Measurements from ENCODE around the gene MEIOSIN. TPM values are rescaled to one million over a fixed set of nuclear protein-coding genes. Genes with fewer than 3 reads are reported as not detected.

MEIOSIN gene
- total RNA-seq, 1 donor from 2014 or later, result not detected

DNA sequence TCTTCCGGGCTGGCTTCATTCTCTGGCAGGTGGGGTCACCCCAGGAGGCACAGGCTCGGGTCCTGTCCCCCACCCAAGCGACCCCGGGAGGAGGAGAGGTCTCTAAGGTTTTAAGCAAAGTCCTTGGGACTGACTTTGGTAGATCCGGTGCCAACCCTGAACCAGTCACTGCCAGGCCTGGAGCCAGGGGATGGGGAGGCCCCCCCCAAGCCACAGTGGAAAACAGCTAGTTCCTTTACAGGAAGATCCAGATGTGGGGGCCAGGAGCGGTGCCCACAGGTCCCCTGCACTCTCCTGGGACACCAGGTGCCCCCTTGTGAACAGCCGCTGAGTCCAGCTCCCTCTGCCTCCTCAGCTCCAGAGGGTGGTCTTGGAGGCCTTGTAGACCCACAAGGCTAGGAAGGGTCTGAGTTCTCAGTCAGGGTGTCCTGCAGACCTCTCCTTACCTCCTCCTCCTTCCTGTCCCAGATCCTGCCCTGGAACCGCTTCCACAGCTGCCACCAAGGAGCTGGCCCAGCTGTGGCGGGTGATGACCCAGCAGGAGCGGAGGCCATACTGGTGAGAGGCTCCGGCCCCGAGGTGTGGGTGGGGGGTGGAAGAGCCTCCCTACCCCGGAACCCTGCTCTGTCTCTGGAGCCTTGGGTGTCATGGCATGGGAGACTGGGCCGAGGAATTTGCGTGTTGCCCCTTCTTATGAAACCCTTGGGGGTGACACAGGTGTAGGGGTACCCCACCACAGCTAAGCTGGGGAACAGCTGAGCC, 29.8 kb downstream of the MEIOSIN start:
- no peak overlapping the region for H3K4me3 ChIP-seq (ENCODE audit: low read depth, low read length)
- no peak for DNase-seq (ENCODE audit: low read depth)
- TF ChIP-seq, protein P1, sequence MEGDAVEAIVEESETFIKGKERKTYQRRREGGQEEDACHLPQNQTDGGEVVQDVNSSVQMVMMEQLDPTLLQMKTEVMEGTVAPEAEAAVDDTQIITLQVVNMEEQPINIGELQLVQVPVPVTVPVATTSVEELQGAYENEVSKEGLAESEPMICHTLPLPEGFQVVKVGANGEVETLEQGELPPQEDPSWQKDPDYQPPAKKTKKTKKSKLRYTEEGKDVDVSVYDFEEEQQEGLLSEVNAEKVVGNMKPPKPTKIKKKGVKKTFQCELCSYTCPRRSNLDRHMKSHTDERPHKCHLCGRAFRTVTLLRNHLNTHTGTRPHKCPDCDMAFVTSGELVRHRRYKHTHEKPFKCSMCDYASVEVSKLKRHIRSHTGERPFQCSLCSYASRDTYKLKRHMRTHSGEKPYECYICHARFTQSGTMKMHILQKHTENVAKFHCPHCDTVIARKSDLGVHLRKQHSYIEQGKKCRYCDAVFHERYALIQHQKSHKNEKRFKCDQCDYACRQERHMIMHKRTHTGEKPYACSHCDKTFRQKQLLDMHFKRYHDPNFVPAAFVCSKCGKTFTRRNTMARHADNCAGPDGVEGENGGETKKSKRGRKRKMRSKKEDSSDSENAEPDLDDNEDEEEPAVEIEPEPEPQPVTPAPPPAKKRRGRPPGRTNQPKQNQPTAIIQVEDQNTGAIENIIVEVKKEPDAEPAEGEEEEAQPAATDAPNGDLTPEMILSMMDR (conservative IDR thresholded peaks at IDR 0.05; ENCODE audit: low read depth, low read length), result no peak

DNA sequence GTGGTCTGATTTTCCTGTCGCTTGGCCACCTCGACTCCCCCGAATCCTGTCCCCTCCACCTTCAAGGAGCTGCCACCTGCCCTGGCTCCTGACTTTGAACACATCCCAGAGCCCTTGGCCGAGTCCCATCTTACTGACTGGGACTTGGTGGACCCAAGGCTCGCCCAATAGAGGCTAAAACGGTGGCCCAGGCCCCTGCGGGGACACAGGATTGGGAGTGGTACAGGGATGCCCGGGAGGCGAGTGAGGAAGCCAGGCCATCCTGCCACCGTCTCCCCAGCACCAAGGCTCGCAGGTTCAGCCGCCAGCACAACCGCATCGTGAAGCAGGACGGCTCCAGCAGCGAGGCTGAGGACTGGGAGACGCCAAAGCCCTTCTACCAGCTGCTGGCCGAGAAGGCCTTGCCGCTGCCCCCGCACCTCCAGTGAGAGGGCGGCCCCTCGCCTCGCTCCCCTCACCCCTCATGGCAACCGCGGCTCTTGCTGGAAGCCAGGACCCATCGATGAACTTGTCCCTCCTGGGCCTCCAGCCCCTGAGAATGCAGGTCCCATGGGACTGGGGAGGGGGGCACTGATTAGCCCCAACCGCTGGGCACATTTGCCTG, 30.6 kb downstream of the MEIOSIN start:
- DNase-seq (ENCODE audit: low read depth), result no peak
- H3K4me3 ChIP-seq (ENCODE audit: low read depth, low read length), result no peak overlapping the region
- TF ChIP-seq, protein P1 (conservative IDR thresholded peaks at IDR 0.05; ENCODE audit: low read depth, low read length), result no peak

DNA sequence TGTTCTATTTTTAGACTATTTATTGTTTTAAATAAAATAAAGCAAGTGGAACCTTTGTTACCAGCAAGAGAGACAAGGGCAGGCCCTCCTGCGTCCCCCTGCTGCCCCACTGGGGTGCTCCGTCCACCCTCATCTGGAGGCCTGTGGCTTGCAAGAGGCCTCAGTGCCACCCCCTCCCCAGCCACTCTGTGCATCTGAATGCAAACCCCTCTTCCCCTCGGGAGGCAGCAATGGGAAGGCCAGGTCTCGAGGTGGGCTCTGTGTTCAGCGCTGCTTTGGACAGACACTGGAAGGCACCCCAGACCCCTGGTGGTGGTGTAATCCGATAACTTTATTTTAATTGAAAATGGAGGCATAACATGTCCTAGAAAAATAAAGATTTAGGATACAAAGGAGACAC, 31.2 kb downstream of the MEIOSIN start:
- DNase-seq (ENCODE audit: low read depth), result no peak
- no peak overlapping the region for H3K4me3 ChIP-seq (ENCODE audit: low read depth, low read length)
- TF ChIP-seq, protein P1 (conservative IDR thresholded peaks at IDR 0.05; ENCODE audit: low read depth, low read length), result no peak

DNA sequence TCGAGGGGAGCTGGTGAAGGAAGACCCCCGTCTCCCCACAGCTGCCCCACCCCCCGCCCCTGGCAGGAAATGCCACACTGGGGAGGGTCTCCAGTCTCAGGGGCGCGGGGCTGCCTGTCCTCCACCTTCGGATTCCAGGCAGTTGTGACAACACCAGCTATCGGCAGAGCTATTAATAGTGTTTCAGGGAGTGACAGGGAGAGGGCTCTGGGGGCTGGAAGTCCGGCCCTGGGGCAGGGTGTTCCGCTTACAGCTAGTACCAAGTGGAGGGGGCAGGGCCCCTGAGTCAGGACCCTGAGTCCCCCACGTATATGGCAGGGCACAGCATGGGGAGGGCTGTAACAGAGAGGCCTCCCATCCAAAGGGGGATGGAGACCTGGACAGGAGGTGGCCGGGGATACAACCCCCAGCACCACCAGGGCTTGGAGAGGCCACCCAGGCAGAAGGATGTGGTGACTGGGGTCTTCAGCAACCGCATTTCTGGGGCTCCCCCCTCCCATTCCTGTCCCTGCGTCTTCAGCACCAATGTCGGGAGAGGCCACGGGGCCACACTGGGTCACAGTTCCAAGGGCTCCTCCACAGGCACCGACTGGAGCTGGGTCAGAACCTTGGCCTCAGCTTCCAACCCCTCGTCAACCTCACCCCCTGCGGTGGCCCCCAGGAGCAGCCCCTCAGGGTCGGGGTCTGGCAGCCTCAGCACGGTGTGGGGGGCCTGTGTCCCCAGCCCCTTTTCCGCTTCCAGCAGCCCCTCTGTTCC, 31.9 kb downstream of the MEIOSIN start:
- TF ChIP-seq, protein P1 (conservative IDR thresholded peaks at IDR 0.05; ENCODE audit: low read depth, low read length), result no peak
- DNase-seq (ENCODE audit: low read depth), result no peak
- H3K4me3 ChIP-seq (ENCODE audit: low read depth, low read length), result no peak overlapping the region

DNA sequence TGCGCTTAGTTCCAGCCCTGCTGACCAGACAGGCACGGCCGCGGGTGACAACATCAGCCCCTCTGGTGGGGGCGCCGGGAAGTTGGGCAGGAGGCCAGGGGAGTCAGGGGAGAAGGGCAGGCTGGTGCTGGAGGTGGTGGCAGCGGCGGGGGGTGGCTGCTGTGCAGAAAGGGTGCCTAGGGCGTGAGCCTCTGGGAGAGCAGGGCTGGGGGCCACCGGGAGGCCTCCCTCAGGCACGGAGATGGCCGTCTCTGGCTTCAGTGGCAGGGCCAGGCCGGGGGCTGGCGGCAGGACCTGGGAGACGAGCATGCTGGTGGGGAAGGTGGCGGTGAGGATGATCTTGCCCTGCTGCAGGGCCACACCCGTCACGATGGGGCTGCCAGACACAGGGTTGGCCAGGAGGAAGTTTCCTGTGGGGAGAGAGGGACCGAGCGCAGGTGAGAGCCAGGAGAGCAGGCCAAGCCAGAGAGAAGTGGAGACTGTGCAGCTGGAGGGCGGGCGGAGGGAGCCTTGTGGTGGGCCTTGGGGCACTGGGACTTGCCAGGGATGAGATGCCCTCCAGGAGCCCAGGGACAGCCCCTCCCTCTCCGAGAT, 32.6 kb downstream of the MEIOSIN start:
- no peak for DNase-seq (ENCODE audit: low read depth)
- no peak overlapping the region for H3K4me3 ChIP-seq (ENCODE audit: low read depth, low read length)
- TF ChIP-seq, protein P1 (conservative IDR thresholded peaks at IDR 0.05; ENCODE audit: low read depth, low read length), result no peak

DNA sequence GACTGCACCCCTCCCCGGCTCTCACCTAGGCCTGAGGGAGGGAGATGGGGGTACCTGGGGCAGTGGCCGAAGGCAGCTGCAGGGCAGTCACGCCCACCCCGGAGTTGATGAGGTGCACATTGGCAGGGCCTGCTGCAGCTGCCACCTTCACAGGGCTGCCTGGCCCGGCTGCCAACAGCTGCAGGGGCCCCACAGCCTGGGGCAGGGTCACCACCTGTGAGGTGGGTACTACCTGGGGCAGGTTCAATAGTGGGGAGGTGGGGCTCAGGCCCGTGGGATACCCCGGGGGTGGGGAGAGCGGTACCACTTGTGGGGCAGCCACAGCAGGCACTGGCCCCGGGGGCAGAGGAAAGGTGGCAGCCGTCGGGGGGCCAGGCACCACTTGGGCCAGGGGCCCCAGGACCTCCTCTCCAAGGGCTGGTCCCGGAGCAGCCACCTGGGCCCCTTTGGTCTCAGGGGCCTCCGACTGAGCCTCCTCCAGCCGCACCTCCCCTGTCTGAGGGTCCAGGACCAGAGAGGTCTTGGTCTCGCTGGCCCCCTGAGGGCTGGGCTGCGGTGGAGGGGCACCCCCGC, 33.1 kb downstream of the MEIOSIN start:
- H3K4me3 ChIP-seq (ENCODE audit: low read depth, low read length), result peak overlapping the region; percentile 89
- DNase-seq (ENCODE audit: low read depth), result no peak
- TF ChIP-seq, protein P1 (conservative IDR thresholded peaks at IDR 0.05; ENCODE audit: low read depth, low read length), result no peak

All from epithelial cell of proximal tubule (primary cell).